NCI-H524 (cell line): Measurements from ENCODE around the gene ACBD4.
"Not testable (repeated sequence)": the region's sequence is repeated elsewhere in the genome, so short reads cannot be mapped to it uniquely, and the experiment has no call there.

Experiments used
- DNase-seq, 2 experiments: peaks; one replicate each; lab custom pipeline; 2025; lab: John Stamatoyannopoulos, UW

The ACBD4 gene

GRCh38 chr17:45119964-45120363 is 15.5 kb upstream of the ACBD4 start:
- DNase-seq, result no peak

GRCh38 chr17:45120558-45120957 is 14.9 kb upstream of the ACBD4 start:
- DNase-seq, result no peak

GRCh38 chr17:45121055-45121454 is 14.4 kb upstream of the ACBD4 start:
- no peak for DNase-seq

- DNase-seq, result no peak
These were observed 12.3 kb upstream of the ACBD4 start for GRCh38 chr17:45123076-45123770.

- no peak for DNase-seq
These were observed 11.3 kb upstream of the ACBD4 start for GRCh38 chr17:45123930-45124796.

GRCh38 chr17:45124797-45125122 is 10.7 kb upstream of the ACBD4 start:
- DNase-seq, result not testable (repeated sequence)

GRCh38 chr17:45125509-45125908 is 10.0 kb upstream of the ACBD4 start:
- no peak for DNase-seq

- DNase-seq, result no peak
These were observed 8.3 kb upstream of the ACBD4 start for GRCh38 chr17:45127207-45127547.

GRCh38 chr17:45127548-45128300 is 7.8 kb upstream of the ACBD4 start:
- no peak for DNase-seq

GRCh38 chr17:45128331-45128730 is 7.2 kb upstream of the ACBD4 start:
- no peak for DNase-seq

- DNase-seq, result no peak
These were observed 6.5 kb upstream of the ACBD4 start for GRCh38 chr17:45128989-45129388.

GRCh38 chr17:45129426-45129939 is 6.0 kb upstream of the ACBD4 start:
- peak; percentile 18 to 79 for DNase-seq

GRCh38 chr17:45129940-45130680 is 5.4 kb upstream of the ACBD4 start:
- no peak for DNase-seq

- DNase-seq, result peak in 1 of 2 experiments; percentile 45
These were observed 4.5 kb upstream of the ACBD4 start for GRCh38 chr17:45130681-45131615.

- DNase-seq, result peak; percentile 71 to 76
These were observed 3.7 kb upstream of the ACBD4 start for GRCh38 chr17:45131616-45132319.

GRCh38 chr17:45132320-45132571 is 3.2 kb upstream of the ACBD4 start, which contains the start of gene PLCD3:
PLCD3 (minus strand) TSS chr17:45132515; CDS start chr17:45132410, 105 bp downstream.
- no peak for DNase-seq

- peak; percentile 85 to 88 for DNase-seq
These were observed 2.7 kb upstream of the ACBD4 start for GRCh38 chr17:45132572-45133463.

- peak; percentile 10 to 51 for DNase-seq
These were observed 698 bp downstream of the ACBD4 start for GRCh38 chr17:45135978-45136791.
